ENCODE results near the gene FASN.

FASN gene

GRCh38 chr17:82072827-82073226, 25.2 kb downstream of the FASN start:
- DNase-seq = no peak

- no peak for DNase-seq
Observed at GRCh38 chr17:82070611-82071010, 27.4 kb downstream of the FASN start.

GRCh38 chr17:82065638-82066303, 32.3 kb downstream of the FASN start, which contains the start of gene DUS1L:
Gene DUS1L (minus strand): TSS chr17:82065804. CDS start chr17:82065059, 745 bp downstream.
- peak; percentile 79 for DNase-seq

GRCh38 chr17:82065193-82065637, 32.8 kb downstream of the FASN start:
- peak; percentile 51 for DNase-seq

GRCh38 chr17:82064433-82065192, 33.4 kb downstream of the FASN start:
- DNase-seq = no peak

GRCh38 chr17:82063424-82064415, 34.3 kb downstream of the FASN start:
- DNase-seq = no peak

GRCh38 chr17:82062984-82063368, 35.1 kb downstream of the FASN start:
- DNase-seq = no peak

- no peak for DNase-seq
Observed at GRCh38 chr17:82062076-82062983, 35.7 kb downstream of the FASN start.

- DNase-seq = no peak
Observed at GRCh38 chr17:82061047-82061925, 36.8 kb downstream of the FASN start.

- no peak for DNase-seq
Observed at GRCh38 chr17:82060614-82061013, 37.4 kb downstream of the FASN start.

- DNase-seq = no peak
Observed at GRCh38 chr17:82060001-82060380, 38.0 kb downstream of the FASN start.

- DNase-seq = peak; percentile 31
Observed at GRCh38 chr17:82059272-82060000, 38.6 kb downstream of the FASN start.

- no peak for DNase-seq
Observed at GRCh38 chr17:82058855-82059249, 39.2 kb downstream of the FASN start.

GRCh38 chr17:82058230-82058854, 39.7 kb downstream of the FASN start:
- no peak for DNase-seq

GRCh38 chr17:82056729-82057621, 41.1 kb downstream of the FASN start:
- DNase-seq = no peak

GRCh38 chr17:82055965-82056728, 41.9 kb downstream of the FASN start:
- no peak for DNase-seq

GRCh38 chr17:82055023-82055964, 42.7 kb downstream of the FASN start:
- DNase-seq = no peak

Data from activated CD4-positive, CD25-positive, alpha-beta regulatory T cell treated with anti-CD3 and anti-CD28 coated beads, Interleukin-2, amount 50 U/mL, for 72 hours (primary cell).